Measurements from ENCODE around the gene UNC13B. TPM values are rescaled to one million over a fixed set of nuclear protein-coding genes. Genes with fewer than 3 reads are reported as not detected.

The UNC13B gene
- total and polyA plus RNA-seq, 2 donors (not counting 3 experiments of a cell fraction or from before 2014, with no cell fraction given), result 30.1 to 46.2 TPM

DNA sequence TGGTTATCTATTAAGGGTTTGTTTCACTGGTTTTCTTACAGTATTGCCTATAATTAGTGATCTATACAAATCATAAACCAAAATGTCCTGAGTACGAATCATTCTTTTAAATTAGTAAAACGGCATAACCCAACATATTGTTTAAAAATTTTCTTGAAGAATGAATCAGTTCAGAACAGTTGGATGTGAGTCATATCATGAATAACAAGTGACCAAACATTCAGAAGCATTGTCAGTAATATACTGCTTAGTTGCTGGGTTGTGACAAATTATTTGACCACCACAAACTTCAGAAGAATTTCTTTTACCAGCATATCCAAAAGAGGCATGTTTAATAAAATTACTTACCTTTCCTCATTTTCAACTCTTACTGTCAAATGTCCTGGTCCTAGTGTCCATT lies 111.2 kb downstream of the UNC13B start:
- Histone ChIP-seq H3K36me3 (ENCODE audit: control insufficient read depth in 2 of 2, extremely low read depth in 1 of 2, insufficient read depth in 2 of 2, low read length in 2 of 2) (no peaks in the 10 kb centered on the region), H3K27ac (ENCODE audit: insufficient read depth, low read depth, low read length) (peak overlapping the region; percentile 73), H3K9me3 (replicated peaks; ENCODE audit: control insufficient read depth, insufficient read depth, low read length) (no peaks in the 10 kb centered on the region), H3K4me3 (replicated peaks in 1 of 3; ENCODE audit: insufficient read depth in 1 of 3, low read depth in 1 of 3, low read length in 3 of 3) (no peak overlapping the region), H3K9me1 (replicated peaks; ENCODE audit: control insufficient read depth, extremely low read depth, insufficient read depth, low read length) (no peaks in the 10 kb centered on the region), H3K9ac (replicated peaks; ENCODE audit: extremely low read depth, insufficient read depth, low read length) (peak overlapping the region; percentile 39), H3K79me2 (ENCODE audit: control insufficient read depth, insufficient read depth, low read length) (no peaks in the 10 kb centered on the region), H2AFZ (ENCODE audit: low read depth, low read length) (no peak overlapping the region), H3K27me3 (ENCODE audit: control insufficient read depth in 2 of 2, insufficient read depth in 2 of 2, low read length in 2 of 2) (no peaks in the 10 kb centered on the region), H4K20me1 (replicated peaks; ENCODE audit: control insufficient read depth, extremely low read depth, insufficient read depth, low read length) (no peaks in the 10 kb centered on the region), H3K4me2 (ENCODE audit: insufficient read depth, low read length) (peak overlapping the region; percentile 62), H3K4me1 (ENCODE audit: control insufficient read depth, extremely low read depth, insufficient read depth, low read length) (peaks cover 45% of the 10 kb centered on the region)
- no TSS peak for BruUV-seq (replicated peaks)
- TF ChIP-seq POLR2A (IDR thresholded peaks at IDR 0.05; ENCODE audit: low read depth, low read length) (no peak), FOS (IDR thresholded peaks at IDR 0.05; ENCODE audit: borderline replicate concordance, insufficient read depth, low read length) (peak; percentile 89), EZH2 (IDR thresholded peaks at IDR 0.05; ENCODE audit: borderline replicate concordance, low read depth, low read length, severe bottlenecking) (no peak), POLR2AphosphoS5 (IDR thresholded peaks at IDR 0.05; ENCODE audit: insufficient read depth, low read depth, low read length) (no peak), JUN (IDR thresholded peaks at IDR 0.05; ENCODE audit: borderline replicate concordance, insufficient read depth, insufficient read length, low read depth) (peak; percentile 65), GATA2 (IDR thresholded peaks at IDR 0.05; ENCODE audit: insufficient read depth, insufficient read length, low read depth, low read length) (no peak)
- TF ChIP-seq, protein P1, sequence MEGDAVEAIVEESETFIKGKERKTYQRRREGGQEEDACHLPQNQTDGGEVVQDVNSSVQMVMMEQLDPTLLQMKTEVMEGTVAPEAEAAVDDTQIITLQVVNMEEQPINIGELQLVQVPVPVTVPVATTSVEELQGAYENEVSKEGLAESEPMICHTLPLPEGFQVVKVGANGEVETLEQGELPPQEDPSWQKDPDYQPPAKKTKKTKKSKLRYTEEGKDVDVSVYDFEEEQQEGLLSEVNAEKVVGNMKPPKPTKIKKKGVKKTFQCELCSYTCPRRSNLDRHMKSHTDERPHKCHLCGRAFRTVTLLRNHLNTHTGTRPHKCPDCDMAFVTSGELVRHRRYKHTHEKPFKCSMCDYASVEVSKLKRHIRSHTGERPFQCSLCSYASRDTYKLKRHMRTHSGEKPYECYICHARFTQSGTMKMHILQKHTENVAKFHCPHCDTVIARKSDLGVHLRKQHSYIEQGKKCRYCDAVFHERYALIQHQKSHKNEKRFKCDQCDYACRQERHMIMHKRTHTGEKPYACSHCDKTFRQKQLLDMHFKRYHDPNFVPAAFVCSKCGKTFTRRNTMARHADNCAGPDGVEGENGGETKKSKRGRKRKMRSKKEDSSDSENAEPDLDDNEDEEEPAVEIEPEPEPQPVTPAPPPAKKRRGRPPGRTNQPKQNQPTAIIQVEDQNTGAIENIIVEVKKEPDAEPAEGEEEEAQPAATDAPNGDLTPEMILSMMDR (IDR thresholded peaks at IDR 0.05; ENCODE audit: extremely low read depth in 1 of 2, insufficient read depth in 1 of 2, low read depth in 1 of 2, low read length in 2 of 2), result no peak
- CTCF ChIA-PET, result interaction anchor here (1.0 to 1.9 kb wide), 3 partner anchors 14 to 156 kb away, joined by 3 to 4 read pairs (median 4); no protein-coding TSS in a partner anchor
- dilution Hi-C loops (cut with MboI; ENCODE audit: extremely low pct_ligation_motif_present, low sequenced_read_pairs) (no loop called here), intact Hi-C loops (cut with micrococcal nuclease) (loop anchor here (1.0 to 10.0 kb wide), 3 partner anchors 92 to 292 kb away; a partner anchor contains a TSS)
- FAIRE-seq (peak; percentile 93), DNase-seq (ENCODE audit: low read depth, low spot score) (peak; percentile 68)
- POLR2A ChIA-PET, result no interaction called here

All from endothelial cell of umbilical vein (primary cell).